H1 (cell line): ENCODE measurements around the gene LURAP1L. TPM values are rescaled to one million over a fixed set of nuclear protein-coding genes. Genes with fewer than 3 reads are reported as not detected.

Experiments
- CTCF ChIA-PET: fragments of 300-600 bp; sonication (Branson Sonifier 250); formaldehyde crosslinking; loops from one replicate; lab custom pipeline; 2021; ENCODE audit not compliant: partially characterized antibody; lab: Charles Lee
- POLR2A ChIA-PET: fragments of 300-600 bp; sonication (Branson Sonifier 250); formaldehyde crosslinking; loops from one replicate; lab custom pipeline; 2021; ENCODE audit warnings: inconsistent platforms; ENCODE audit not compliant: partially characterized antibody; lab: Charles Lee
- DNase-seq, 2 experiments: peaks; one replicate each; pipeline versions ENCODE4 v3.0.0 to v3.0.0-alpha.2; 2010 to 2022; ENCODE audit warnings: low spot score in 2 of 2, low read depth in 1 of 2, mixed read lengths in 1 of 2
- FAIRE-seq: peaks from 2 replicates; lab custom pipeline; 2011; peaks lifted over from hg19 to GRCh38; lab: Jason Lieb, UNC
- H2AFZ ChIP-seq: 2 replicates; pipeline ENCODE4 v1.8.1; 2012; ENCODE audit warnings: low read length, inconsistent platforms
- H2AK5ac ChIP-seq: 2 replicates; pipeline ENCODE4 v1.6.1; 2013; ENCODE audit warnings: low read depth, low read length
- H2BK120ac ChIP-seq: replicated peaks from 2 replicates; pipeline ENCODE3; 2013; ENCODE audit warnings: low read depth, low read length, inconsistent platforms
- H2BK12ac ChIP-seq: 2 replicates; pipeline ENCODE4 v1.6.1; 2013; ENCODE audit warnings: low read depth, low read length
- H2BK15ac ChIP-seq: 2 replicates; pipeline ENCODE4 v1.6.1; 2013; ENCODE audit warnings: low read length
- H2BK20ac ChIP-seq: 2 replicates; pipeline ENCODE4 v1.6.1; 2013; ENCODE audit warnings: low read length
- H2BK5ac ChIP-seq: 2 replicates; pipeline ENCODE4 v1.6.1; 2013; ENCODE audit warnings: low read depth, low read length
- H3K14ac ChIP-seq: 2 replicates; pipeline ENCODE4 v1.6.1; 2013; ENCODE audit warnings: inconsistent platforms; ENCODE audit not compliant: insufficient read length
- H3K18ac ChIP-seq: 2 replicates; pipeline ENCODE4 v1.6.1; 2013; ENCODE audit warnings: low read length; ENCODE audit errors: extremely low read depth
- H3K23ac ChIP-seq: 2 replicates; pipeline ENCODE4 v1.6.1; 2013; ENCODE audit warnings: inconsistent platforms; ENCODE audit not compliant: insufficient read length
- H3K23me2 ChIP-seq: 2 replicates; pipeline ENCODE4 v1.6.1; 2013; ENCODE audit warnings: low read depth, low read length
- H3K27ac ChIP-seq: 2 replicates; pipeline ENCODE4 v1.6.1; 2011; ENCODE audit warnings: low read depth, low read length, inconsistent platforms
- H3K27me3 ChIP-seq, 4 experiments: replicated peaks in 1 of 4; 1 replicate in 1 of 4; 2 replicates in 3 of 4; pipeline versions ENCODE4 v1.6.1 to v1.8.1; 2011 to 2013; ENCODE audit warnings: low read length in 3 of 4, mild to moderate bottlenecking in 3 of 4, inconsistent platforms in 2 of 4, mixed read lengths in 2 of 4, moderate library complexity in 1 of 4; ENCODE audit not compliant: control insufficient read depth in 3 of 4, insufficient read depth in 3 of 4; ENCODE audit errors: extremely low read depth in 1 of 4
- H3K36me3 ChIP-seq, 4 experiments: 2 replicates each; pipeline versions ENCODE4 v1.6.1 to v1.8.1; 2011 to 2013; ENCODE audit warnings: mild to moderate bottlenecking in 4 of 4, low read length in 3 of 4, moderate library complexity in 2 of 4, control low read depth in 1 of 4, inconsistent platforms in 1 of 4; ENCODE audit not compliant: insufficient read depth in 4 of 4, control insufficient read depth in 2 of 4
- H3K4ac ChIP-seq: replicated peaks from 2 replicates; pipeline ENCODE3; 2013; ENCODE audit warnings: low read length, low read depth, mixed read lengths, inconsistent platforms; ENCODE audit not compliant: insufficient read length
- H3K4me1 ChIP-seq, 4 experiments: replicated peaks in 1 of 4; 1 replicate in 1 of 4; 2 replicates in 3 of 4; pipeline versions ENCODE4 v1.6.1 to v1.8.1; 2011 to 2013; ENCODE audit warnings: low read length in 3 of 4, inconsistent platforms in 2 of 4, mixed read lengths in 1 of 4; ENCODE audit not compliant: insufficient read depth in 4 of 4, control insufficient read depth in 3 of 4
- H3K4me2 ChIP-seq, 2 experiments: 2 replicates each; pipeline versions ENCODE4 v1.6.1 to v1.8.1; 2011 to 2013; ENCODE audit warnings: low read depth in 2 of 2, low read length in 2 of 2, control low read depth in 1 of 2, inconsistent platforms in 1 of 2, mild to moderate bottlenecking in 1 of 2; ENCODE audit not compliant: insufficient read depth in 1 of 2
- H3K4me3 ChIP-seq, 4 experiments: fragments of 200-600, 300-600 bp in 1 of 4; sonication (generic), shearing (Covaris generic), sonication (Bioruptor Twin) in 1 of 4; 2 replicates each; pipeline versions ENCODE4 v1.5.1 to v1.8.1; 2011 to 2016; ENCODE audit warnings: low read length in 4 of 4, low read depth in 3 of 4, control low read depth in 2 of 4, inconsistent platforms in 2 of 4, mild to moderate bottlenecking in 2 of 4, mixed read lengths in 1 of 4, moderate library complexity in 1 of 4; ENCODE audit not compliant: insufficient read depth in 2 of 4; ENCODE audit errors: extremely low read depth in 1 of 4
- H3K56ac ChIP-seq: replicated peaks from 2 replicates; pipeline ENCODE3; 2013; ENCODE audit warnings: low read depth, mild to moderate bottlenecking, mixed read lengths, low read length, inconsistent platforms; ENCODE audit not compliant: insufficient read length
- H3K79me1 ChIP-seq: 2 replicates; pipeline ENCODE4 v1.6.1; 2013; ENCODE audit warnings: low read depth, low read length, control low read depth
- H3K79me2 ChIP-seq, 2 experiments: 2 replicates each; pipeline versions ENCODE4 v1.6.1 to v1.8.1; 2012 to 2013; ENCODE audit warnings: low read length in 2 of 2, mild to moderate bottlenecking in 2 of 2, inconsistent platforms in 1 of 2; ENCODE audit not compliant: insufficient read depth in 2 of 2, control insufficient read depth in 1 of 2
- H3K9ac ChIP-seq, 4 experiments: replicated peaks in 1 of 4; 1 replicate in 1 of 4; 2 replicates in 3 of 4; pipeline versions ENCODE4 v1.6.1 to v1.8.1; 2011 to 2013; ENCODE audit warnings: low read depth in 3 of 4, low read length in 3 of 4, control low read depth in 2 of 4, mild to moderate bottlenecking in 2 of 4, moderate library complexity in 2 of 4, inconsistent platforms in 1 of 4; ENCODE audit errors: extremely low read depth in 1 of 4
- H3K9me3 ChIP-seq, 2 experiments: 2 replicates each; pipeline versions ENCODE4 v1.6.1 to v1.8.1; 2012 to 2013; ENCODE audit warnings: mild to moderate bottlenecking in 2 of 2, moderate library complexity in 2 of 2, control low read depth in 1 of 2, inconsistent platforms in 1 of 2, low read depth in 1 of 2, low read length in 1 of 2, mixed read lengths in 1 of 2; ENCODE audit not compliant: insufficient read depth in 2 of 2
- H4K20me1 ChIP-seq, 2 experiments: replicated peaks in 1 of 2; 2 replicates each; pipeline versions ENCODE3 to v1.8.1; 2011 to 2013; ENCODE audit warnings: inconsistent platforms in 2 of 2, low read length in 2 of 2, mild to moderate bottlenecking in 1 of 2; ENCODE audit not compliant: insufficient read depth in 2 of 2, control insufficient read depth in 1 of 2
- H4K5ac ChIP-seq: 2 replicates; pipeline ENCODE4 v1.6.1; 2013; ENCODE audit warnings: low read length, low read depth, mixed read lengths, inconsistent platforms; ENCODE audit not compliant: insufficient read length
- H4K8ac ChIP-seq: 2 replicates; pipeline ENCODE4 v1.8.0; 2013; ENCODE audit warnings: mild to moderate bottlenecking, moderate library complexity, low read length, inconsistent platforms; ENCODE audit not compliant: insufficient read depth; ENCODE audit errors: extremely low read depth
- H4K91ac ChIP-seq: replicated peaks from 2 replicates; pipeline ENCODE3; 2013; ENCODE audit warnings: low read length, mixed read lengths, inconsistent platforms; ENCODE audit not compliant: insufficient read length
- ASH2L ChIP-seq: fragments of 200-600, 300-600 bp; sonication (generic); IDR thresholded peaks from one replicate; pipeline ENCODE4 v1.7.1; 2017; ENCODE audit warnings: low read length
- BRCA1 ChIP-seq: IDR thresholded peaks from 2 replicates; pipeline ENCODE4 v1.6.1; 2012; ENCODE audit warnings: low read depth, low read length, improper control_type of control experiment
- TCF12 ChIP-seq: IDR thresholded peaks from 2 replicates; pipeline ENCODE4 v1.6.1; 2011; ENCODE audit warnings: low read depth, mild to moderate bottlenecking, low read length
- USF2 ChIP-seq: IDR thresholded peaks from 2 replicates; pipeline ENCODE4 v1.6.1; 2011; ENCODE audit warnings: low read length, improper control_type of control experiment
- WGBS, 2 experiments: shearing (Covaris generic) in 1 of 2; methylation state at CpG; one replicate each; pipeline versions ENCODE4 v1.1.6 to v1.1.7; 2013 to 2015; ENCODE audit warnings: low lambda C conversion rate in 2 of 2, mixed read lengths in 2 of 2, inconsistent platforms in 1 of 2, low coverage in 1 of 2, missing lambda C conversion rate in 1 of 2; ENCODE audit not compliant: insufficient replicate concordance in 2 of 2, insufficient coverage in 1 of 2, insufficient read length in 1 of 2; ENCODE audit errors: extremely low coverage in 1 of 2, missing lambda C conversion rate in 1 of 2; 5-methylcytosine and 5-hydroxymethylcytosine counted together
- polyA plus RNA-seq, 7 experiments: library from polyadenylated mRNA; depleted of rRNA in 3 of 7; stranded (reverse) in 5 of 7; unstranded in 2 of 7; fragments of >200 nt in 5 of 7; fragments of 200-250 nt in 2 of 7; gene quantifications; 1 replicate in 5 of 7; 2 replicates in 1 of 7; 4 replicates in 1 of 7; pipeline versions ENCODE4 v1.2.1 to v1.2.3, GENCODE V29; 2011 to 2013; ENCODE audit warnings: missing spikeins in 2 of 7, mixed read lengths in 2 of 7
- total RNA-seq: library from RNA; stranded (reverse); fragmentation: NEBNext Ultra II Directional; extraction: Animal tissue kit (Norgen Biotek cat#: 25700); gene quantifications from 2 replicates; pipeline ENCODE4 v1.2.1, GENCODE V29; 2021

LURAP1L gene
- total and polyA plus RNA-seq, 2 of the 8 experiments (the other 6 are each of a cell fraction or from before 2014, with no cell fraction given): 0.63 to 1.2 TPM

GRCh38 chr9:12856603-12857002 lies 81.8 kb downstream of the LURAP1L start:
- Histone ChIP-seq H3K4me1 (peaks cover 0 to 2% (median 0%) of the 10 kb centered on the region in 4 experiments; a peak in 1 of 7 replicates), H2BK120ac (no peak overlapping the region), H4K5ac (no peak overlapping the region), H3K4ac (no peak overlapping the region), H3K79me2 (no peaks in the 10 kb centered on the region), H4K91ac (no peak overlapping the region), H3K36me3 (no peaks in the 10 kb centered on the region), H2BK12ac (no peak overlapping the region), H3K14ac (no peak overlapping the region), H3K9me3 (no peaks in the 10 kb centered on the region), H3K79me1 (no peaks in the 10 kb centered on the region), H4K20me1 (no peaks in the 10 kb centered on the region), H3K27ac (no peak overlapping the region), H3K56ac (no peak overlapping the region), H2BK15ac (no peak overlapping the region), H3K27me3 (no peaks in the 10 kb centered on the region), H3K4me3 (no peak overlapping the region), H4K8ac (no peak overlapping the region), H3K4me2 (peak overlapping the region in 1 of 2 experiments; percentile 1; a peak in 1 of 4 replicates), H2AFZ (no peak overlapping the region), H3K18ac (no peak overlapping the region), H3K23me2 (no peaks in the 10 kb centered on the region), H2BK20ac (no peak overlapping the region), H2BK5ac (no peak overlapping the region), H3K9ac (no peak overlapping the region), H2AK5ac (no peak overlapping the region), H3K23ac (no peak overlapping the region)
- FAIRE-seq (peak; percentile 24), DNase-seq (peak in 1 of 2 experiments; percentile 5)
- WGBS, 2 experiments: 62% methylated on average over 5 of the region's 5 CpGs; no CpG with 5 or more reads in 1 of the 2 experiments
- ChIA-PET POLR2A (interaction anchor here (0.7 kb wide), 1 partner anchor 233 kb away, joined by 3 read pairs; no protein-coding TSS in a partner anchor), CTCF (interaction anchor here (0.7 kb wide), 1 partner anchor 555 kb away, joined by 3 read pairs; no protein-coding TSS in a partner anchor)
- TF ChIP-seq ASH2L (peak; percentile 27), USF2 (no peak), TCF12 (peak; percentile 69; the same call in 1 of the 2 replicates), BRCA1 (no peak)
